Caco-2 (cell line): ENCODE measurements around the gene NEK7. TPM values are rescaled to one million over a fixed set of nuclear protein-coding genes. Genes with fewer than 3 reads are reported as not detected.
A peak's percentile ranks its signal among the peaks of the same experiment; 100 is the strongest.

Experiments
- BruUV-seq: library from RNA; stranded (reverse); fragments of 400-500 nt; replicated peaks from 2 replicates; lab custom pipeline; 2021; lab: Mats Ljungman, UMichigan
- CTCF ChIA-PET: fragments of 300-600 bp; sonication (Branson Sonifier 250); formaldehyde crosslinking; loops from one replicate; lab custom pipeline; 2022; ENCODE audit warnings: antibody characterized with exemption; lab: Charles Lee
- POLR2A ChIA-PET: fragments of 300-600 bp; sonication (Branson Sonifier 250); formaldehyde crosslinking; loops from one replicate; lab custom pipeline; 2022; ENCODE audit warnings: antibody characterized with exemption; lab: Charles Lee
- DNase-seq, 2 experiments: peaks; one replicate each; pipeline versions ENCODE4 v3.0.0 to v3.0.0-alpha.2; 2020 to 2022
- H3K27me3 ChIP-seq: replicated peaks from 2 replicates; pipeline ENCODE4 v1.6.0; 2011; ENCODE audit warnings: low read length; ENCODE audit not compliant: control insufficient read depth, insufficient read depth
- H3K36me3 ChIP-seq: 2 replicates; pipeline ENCODE4 v1.5.1; 2011; ENCODE audit warnings: low read length; ENCODE audit not compliant: control insufficient read depth, insufficient read depth
- H3K4me1 ChIP-seq: fragments of 250-450 bp; sonication (Bioruptor Pico); 2 replicates; pipeline ENCODE4 v1.5.1; 2020; ENCODE audit warnings: mild to moderate bottlenecking
- H3K4me3 ChIP-seq: 2 replicates; pipeline ENCODE4 v1.5.1; 2011; ENCODE audit warnings: low read depth, mild to moderate bottlenecking, control low read depth, low read length
- H3K9me3 ChIP-seq: fragments of 250-450 bp; sonication (Bioruptor Pico); 2 replicates; pipeline ENCODE4 v1.5.1; 2020; ENCODE audit warnings: mild to moderate bottlenecking, moderate library complexity
- H3K27ac Mint-ChIP-seq: one replicate; pipeline ENCODE4 v1.8.0; 2022; ENCODE audit warnings: mixed read lengths; ENCODE audit not compliant: unreplicated experiment
- H3K27me3 Mint-ChIP-seq: one replicate; pipeline ENCODE4 v1.8.0; 2022; ENCODE audit warnings: mixed read lengths; ENCODE audit not compliant: insufficient read depth, unreplicated experiment
- H3K36me3 Mint-ChIP-seq: one replicate; pipeline ENCODE4 v1.8.0; 2022; ENCODE audit warnings: mild to moderate bottlenecking, mixed read lengths; ENCODE audit not compliant: insufficient read depth, unreplicated experiment
- H3K4me1 Mint-ChIP-seq: one replicate; pipeline ENCODE4 v1.8.0; 2022; ENCODE audit warnings: low read depth, mixed read lengths; ENCODE audit not compliant: unreplicated experiment
- H3K4me3 Mint-ChIP-seq: one replicate; pipeline ENCODE4 v1.8.0; 2022; ENCODE audit warnings: mild to moderate bottlenecking, moderate library complexity, mixed read lengths; ENCODE audit not compliant: unreplicated experiment
- H3K9me3 Mint-ChIP-seq: one replicate; pipeline ENCODE4 v1.8.0; 2022; ENCODE audit warnings: mixed read lengths; ENCODE audit not compliant: unreplicated experiment
- CTCF ChIP-seq, 2 experiments: fragments of 200-600 bp in 1 of 2; IDR thresholded peaks; 1 replicate in 1 of 2; 2 replicates in 1 of 2; pipeline versions ENCODE4 v1.5.1 to v1.8.0; 2011 to 2022; ENCODE audit warnings: antibody characterized with exemption in 1 of 2, control low read depth in 1 of 2, inconsistent platforms in 1 of 2, low read depth in 1 of 2, low read length in 1 of 2, mild to moderate bottlenecking in 1 of 2, moderate library complexity in 1 of 2; ENCODE audit not compliant: insufficient read depth in 1 of 2, severe bottlenecking in 1 of 2, unreplicated experiment in 1 of 2
- intact Hi-C: fragments of 100-400 bp; cut with micrococcal nuclease; formaldehyde crosslinking; loops from one replicate; pipeline ENCODE4 v1.10.0; 2022; ENCODE audit not compliant: unreplicated experiment
- total RNA-seq: library from RNA; stranded (reverse); gene quantifications from 2 replicates; pipeline ENCODE4 v1.2.3, GENCODE V29; 2022

The NEK7 gene
- total RNA-seq, 1 experiment from 2014 or later: 56.1 TPM

- peaks cover 19% of the 10 kb centered on the region for H3K4me1 ChIP-seq
- POLR2A ChIA-PET: no interaction called here
- CTCF ChIA-PET: no interaction called here
- H3K27me3 ChIP-seq: no peaks in the 10 kb centered on the region
- no peaks in the 10 kb centered on the region for H3K27me3 Mint-ChIP-seq
- H3K4me3 ChIP-seq: peak overlapping the region; percentile 88
- peaks cover 28% of the 10 kb centered on the region for H3K4me1 Mint-ChIP-seq
- peaks cover 19% of the 10 kb centered on the region for H3K36me3 Mint-ChIP-seq
- no TSS peak for BruUV-seq
- peak; percentile 86 to 91 for DNase-seq
- no peak for TF ChIP-seq CTCF (IDR thresholded peaks at IDR 0.05; ENCODE audit: insufficient read depth in 1 of 2, low read depth in 1 of 2, low read length in 1 of 2, severe bottlenecking in 1 of 2, unreplicated experiment in 1 of 2)
- H3K9me3 Mint-ChIP-seq: no peaks in the 10 kb centered on the region
- H3K9me3 ChIP-seq: no peaks in the 10 kb centered on the region
- H3K27ac Mint-ChIP-seq: peak overlapping the region; percentile 88
- intact Hi-C loops: loop anchor here (5.0 to 10.0 kb wide), 3 partner anchors 160 to 633 kb away; partner anchors contain the start of gene LHX9
- H3K4me3 Mint-ChIP-seq: peak overlapping the region; percentile 91
- H3K36me3 ChIP-seq: no peaks in the 10 kb centered on the region
Observed at GRCh38 chr1:198157241-198157846, 546 bp downstream of the NEK7 start.

GRCh38 chr1:198157847-198158725 is 1.3 kb downstream of the NEK7 start:
- H3K4me3 Mint-ChIP-seq: peak overlapping the region; percentile 91
- POLR2A ChIA-PET: no interaction called here
- H3K4me1 ChIP-seq: peaks cover 26% of the 10 kb centered on the region
- no peaks in the 10 kb centered on the region for H3K9me3 ChIP-seq
- no peaks in the 10 kb centered on the region for H3K27me3 Mint-ChIP-seq
- no peak for DNase-seq
- H3K4me3 ChIP-seq: peak overlapping the region; percentile 88
- TF ChIP-seq CTCF (IDR thresholded peaks at IDR 0.05; ENCODE audit: insufficient read depth in 1 of 2, low read depth in 1 of 2, low read length in 1 of 2, severe bottlenecking in 1 of 2, unreplicated experiment in 1 of 2): no peak
- no peaks in the 10 kb centered on the region for H3K36me3 ChIP-seq
- H3K4me1 Mint-ChIP-seq: peaks cover 33% of the 10 kb centered on the region
- TSS peak; percentile 16 for BruUV-seq
- CTCF ChIA-PET: no interaction called here
- H3K36me3 Mint-ChIP-seq: peaks cover 19% of the 10 kb centered on the region
- H3K27ac Mint-ChIP-seq: peak overlapping the region; percentile 88
- no peaks in the 10 kb centered on the region for H3K27me3 ChIP-seq
- H3K9me3 Mint-ChIP-seq: no peaks in the 10 kb centered on the region
- intact Hi-C loops: loop anchor here (2.0 to 10.0 kb wide), 4 partner anchors 39 to 633 kb away; partner anchors contain the start of gene LHX9

GRCh38 chr1:198158735-198159589 is 2.2 kb downstream of the NEK7 start:
- no TSS peak for BruUV-seq
- intact Hi-C loops: loop anchor here (1.0 to 10.0 kb wide), 5 partner anchors 38 to 634 kb away; partner anchors contain the start of gene LHX9
- POLR2A ChIA-PET: no interaction called here

More at GRCh38 chr1:198158735-198159589, 2.2 kb downstream of the NEK7 start:
- Histone ChIP-seq H3K36me3 (no peaks in the 10 kb centered on the region), H3K9me3 (no peaks in the 10 kb centered on the region), H3K4me3 (peak overlapping the region; percentile 88), H3K27me3 (no peaks in the 10 kb centered on the region), H3K4me1 (peaks cover 34% of the 10 kb centered on the region)
- CTCF ChIA-PET: no interaction called here
- Mint-ChIP-seq H3K9me3 (no peaks in the 10 kb centered on the region), H3K27me3 (no peaks in the 10 kb centered on the region), H3K27ac (peak overlapping the region; percentile 88), H3K36me3 (peaks cover 19% of the 10 kb centered on the region), H3K4me3 (peak overlapping the region; percentile 91), H3K4me1 (peaks cover 33% of the 10 kb centered on the region)
- peak; percentile 90 to 93 for DNase-seq
- TF ChIP-seq CTCF (IDR thresholded peaks at IDR 0.05; ENCODE audit: insufficient read depth in 1 of 2, low read depth in 1 of 2, low read length in 1 of 2, severe bottlenecking in 1 of 2, unreplicated experiment in 1 of 2): no peak
